ENCODE measurements around the gene PLEKHA6. TPM values are rescaled to one million over a fixed set of nuclear protein-coding genes. Genes with fewer than 3 reads are reported as not detected.

The PLEKHA6 gene
- total and polyA plus RNA-seq, 2 of the 8 experiments (the other 6 are each of a cell fraction or from before 2014, with no cell fraction given) = 4.8 to 20.2 TPM

DNA sequence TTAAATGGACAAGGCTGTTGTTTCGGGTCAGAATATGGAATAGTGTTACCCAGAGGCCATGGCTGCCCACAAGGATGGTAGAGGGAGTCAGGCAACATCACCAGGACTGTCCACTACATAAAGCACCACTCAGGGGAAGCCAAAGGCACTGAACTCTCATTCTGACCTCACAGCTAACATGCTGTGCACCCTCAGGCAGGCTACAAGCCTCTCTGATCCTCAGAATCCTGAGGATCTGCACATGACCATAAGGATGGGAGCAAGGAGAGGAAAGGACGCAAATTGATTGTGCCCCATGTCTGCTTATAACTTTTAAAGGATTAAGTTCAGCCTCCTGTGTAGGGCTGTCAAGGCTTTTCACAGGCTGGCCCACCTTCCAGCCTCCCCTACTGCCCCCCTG, 38.7 kb downstream of the PLEKHA6 start (continued):
- TF ChIP-seq GABPA (IDR thresholded peaks at IDR 0.05; ENCODE audit: borderline replicate concordance, insufficient read depth, low read length) = no peak
